Activated CD8-positive, alpha-beta T cell treated with anti-CD3 and anti-CD28 coated beads for 36 hours (primary cell): ENCODE results near the gene SPRYD3. TPM values are rescaled to one million over a fixed set of nuclear protein-coding genes. Genes with fewer than 3 reads are reported as not detected.
A peak's percentile ranks its signal among the peaks of the same experiment; 100 is the strongest.

ENCODE experiments used
- ATAC-seq: fragments of 200-7000 bp; cut with Tn5 transposase; one replicate; pipeline ENCODE4 v1.10.0; 2021; ENCODE audit warnings: mild to moderate bottlenecking, moderate library complexity
- CTCF ChIA-PET: fragments of 350-600 bp; sonication (Branson Sonifier 250); formaldehyde crosslinking; loops from one replicate; lab custom pipeline; 2021; ENCODE audit warnings: antibody characterized with exemption; lab: Charles Lee
- POLR2A ChIA-PET: fragments of 350-600 bp; sonication (Branson Sonifier 250); formaldehyde crosslinking; loops from one replicate; lab custom pipeline; 2021; ENCODE audit warnings: antibody characterized with exemption; lab: Charles Lee
- DNase-seq: peaks from one replicate; pipeline ENCODE4 v3.0.0-alpha.2; 2020
- H3K27ac Mint-ChIP-seq: one replicate; pipeline ENCODE4 v1.8.0; 2021; ENCODE audit warnings: mild to moderate bottlenecking, mixed read lengths
- H3K27me3 Mint-ChIP-seq: one replicate; pipeline ENCODE4 v1.8.0; 2021; ENCODE audit warnings: mixed read lengths
- H3K36me3 Mint-ChIP-seq: one replicate; pipeline ENCODE4 v1.8.0; 2021; ENCODE audit warnings: low read depth, mixed read lengths
- H3K4me1 Mint-ChIP-seq: one replicate; pipeline ENCODE4 v1.8.0; 2021; ENCODE audit warnings: low read depth, mixed read lengths
- H3K4me3 Mint-ChIP-seq: one replicate; pipeline ENCODE4 v1.8.0; 2021; ENCODE audit warnings: mild to moderate bottlenecking, moderate library complexity, mixed read lengths
- H3K9me3 Mint-ChIP-seq: one replicate; pipeline ENCODE4 v1.8.0; 2021; ENCODE audit warnings: mixed read lengths
- intact Hi-C: fragments of 100-400 bp; cut with micrococcal nuclease; formaldehyde crosslinking; loops from one replicate; pipeline ENCODE4 v1.10.0; 2022
- total RNA-seq, 2 experiments: library from RNA; stranded (reverse); gene quantifications; one replicate each; pipeline ENCODE4 v1.2.3, GENCODE V29; 2021
- TF ChIP-seq, protein P1 (sequence below): fragments of 200-600 bp; IDR thresholded peaks from one replicate; pipeline ENCODE4 v1.8.0; 2022; ENCODE audit warnings: antibody characterized with exemption, mild to moderate bottlenecking

The SPRYD3 gene
- total RNA-seq, 2 experiments from 2014 or later: 24.8 to 25.0 TPM

DNA sequence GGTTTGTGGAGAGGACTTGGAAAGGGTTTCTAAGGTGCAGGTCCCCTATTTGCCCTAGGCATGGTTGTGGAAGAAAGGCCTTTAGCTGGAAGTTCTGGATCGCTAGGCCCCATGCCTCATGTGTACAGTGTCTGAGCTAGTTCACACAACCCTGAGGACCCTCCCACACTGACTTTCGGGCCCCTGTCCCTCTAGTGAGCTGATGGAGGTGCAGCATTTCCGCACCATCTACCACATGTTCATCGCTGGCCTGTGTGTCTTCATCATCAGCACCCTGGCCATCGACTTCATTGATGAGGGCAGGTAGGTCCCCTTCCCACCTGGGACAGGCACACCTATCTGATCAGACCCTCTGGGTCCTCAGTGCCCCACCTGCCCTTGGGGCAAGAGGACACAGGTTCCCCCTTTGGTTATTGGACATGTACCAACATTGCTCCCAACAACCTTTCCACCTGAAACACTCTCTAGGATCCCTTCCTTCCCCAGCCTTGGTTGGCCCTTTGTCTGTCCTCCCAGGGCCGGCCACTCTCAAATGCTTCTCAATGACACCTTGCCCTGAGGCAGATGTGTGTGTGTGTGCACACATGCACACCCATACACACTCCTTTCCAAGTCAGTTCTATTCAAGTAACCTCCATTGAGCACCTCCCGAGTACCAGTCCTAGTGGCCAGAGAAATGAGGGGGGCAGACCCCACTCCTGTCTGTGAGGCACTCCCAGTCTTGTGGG, 26.7 kb upstream of the SPRYD3 start:
- TF ChIP-seq, protein P1, sequence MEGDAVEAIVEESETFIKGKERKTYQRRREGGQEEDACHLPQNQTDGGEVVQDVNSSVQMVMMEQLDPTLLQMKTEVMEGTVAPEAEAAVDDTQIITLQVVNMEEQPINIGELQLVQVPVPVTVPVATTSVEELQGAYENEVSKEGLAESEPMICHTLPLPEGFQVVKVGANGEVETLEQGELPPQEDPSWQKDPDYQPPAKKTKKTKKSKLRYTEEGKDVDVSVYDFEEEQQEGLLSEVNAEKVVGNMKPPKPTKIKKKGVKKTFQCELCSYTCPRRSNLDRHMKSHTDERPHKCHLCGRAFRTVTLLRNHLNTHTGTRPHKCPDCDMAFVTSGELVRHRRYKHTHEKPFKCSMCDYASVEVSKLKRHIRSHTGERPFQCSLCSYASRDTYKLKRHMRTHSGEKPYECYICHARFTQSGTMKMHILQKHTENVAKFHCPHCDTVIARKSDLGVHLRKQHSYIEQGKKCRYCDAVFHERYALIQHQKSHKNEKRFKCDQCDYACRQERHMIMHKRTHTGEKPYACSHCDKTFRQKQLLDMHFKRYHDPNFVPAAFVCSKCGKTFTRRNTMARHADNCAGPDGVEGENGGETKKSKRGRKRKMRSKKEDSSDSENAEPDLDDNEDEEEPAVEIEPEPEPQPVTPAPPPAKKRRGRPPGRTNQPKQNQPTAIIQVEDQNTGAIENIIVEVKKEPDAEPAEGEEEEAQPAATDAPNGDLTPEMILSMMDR: no peak
- Mint-ChIP-seq H3K27ac (no peak overlapping the region), H3K27me3 (no peaks in the 10 kb centered on the region), H3K4me3 (no peak overlapping the region), H3K36me3 (no peaks in the 10 kb centered on the region), H3K4me1 (peaks cover 34% of the 10 kb centered on the region), H3K9me3 (no peaks in the 10 kb centered on the region)
- ChIA-PET POLR2A (no interaction called here), CTCF (interaction anchor here (1.1 to 31.8 kb wide), 2 partner anchors 37 to 53 kb away, joined by 4 to 553 read pairs; no protein-coding TSS in a partner anchor)
- ATAC-seq (no peak), DNase-seq (no peak)
- intact Hi-C loops: no loop called here

DNA sequence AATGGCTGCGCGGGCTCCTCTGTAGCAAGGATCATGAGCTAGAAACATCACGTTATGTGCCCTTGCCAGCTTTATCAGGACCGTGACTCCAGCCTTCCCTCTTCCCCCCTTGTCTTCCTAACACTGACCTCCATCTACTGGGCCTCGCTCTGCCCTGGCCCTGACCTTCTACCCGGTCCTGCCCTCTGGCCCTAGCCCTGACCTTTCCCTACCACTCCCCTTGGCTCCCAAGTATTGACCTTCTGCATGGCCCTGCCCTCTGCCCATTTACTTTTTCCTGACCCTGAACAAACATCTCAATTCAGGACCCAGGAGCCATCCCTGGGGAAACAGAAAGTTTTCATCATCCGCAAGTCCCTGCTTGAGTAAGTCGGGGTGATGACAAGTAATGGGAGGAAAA, 26.1 kb upstream of the SPRYD3 start:
- ATAC-seq (no peak), DNase-seq (no peak)
- TF ChIP-seq, protein P1: no peak
- Mint-ChIP-seq H3K4me3 (no peak overlapping the region), H3K4me1 (peaks cover 34% of the 10 kb centered on the region), H3K27ac (no peak overlapping the region), H3K9me3 (no peaks in the 10 kb centered on the region), H3K36me3 (no peaks in the 10 kb centered on the region), H3K27me3 (no peaks in the 10 kb centered on the region)
- CTCF ChIA-PET: interaction anchor here (1.1 to 31.8 kb wide), 2 partner anchors 37 to 54 kb away, joined by 4 to 553 read pairs; no protein-coding TSS in a partner anchor
- POLR2A ChIA-PET: no interaction called here
- intact Hi-C loops: no loop called here

GRCh38 chr12:53103860-53104305, 24.7 kb upstream of the SPRYD3 start:
- peak; percentile 47 for DNase-seq
- POLR2A ChIA-PET: interaction anchor here (0.8 to 2.4 kb wide), 6 partner anchors 8 to 241 kb away, joined by 3 to 11 read pairs (median 6); partner anchors contain the start of gene SPRYD3
- H3K27ac Mint-ChIP-seq: peak overlapping the region; percentile 84
- no peaks in the 10 kb centered on the region for H3K27me3 Mint-ChIP-seq
- peaks cover 40% of the 10 kb centered on the region for H3K4me1 Mint-ChIP-seq
- ATAC-seq: peak; percentile 1
- CTCF ChIA-PET: interaction anchor here (1.0 to 31.8 kb wide), 15 partner anchors 22 to 241 kb away, joined by 3 to 553 read pairs (median 11); partner anchors contain the start of genes AAAS, CSAD, ESPL1 and SPRYD3
- peak overlapping the region; percentile 64 for H3K4me3 Mint-ChIP-seq
- intact Hi-C loops: no loop called here
- H3K9me3 Mint-ChIP-seq: no peaks in the 10 kb centered on the region
- TF ChIP-seq, protein P1: no peak
- H3K36me3 Mint-ChIP-seq: no peaks in the 10 kb centered on the region

- POLR2A ChIA-PET: interaction anchor here (0.7 to 2.4 kb wide), 16 partner anchors 9 to 242 kb away, joined by 3 to 11 read pairs (median 3); partner anchors contain the start of genes CSAD, ESPL1 and SPRYD3
- Mint-ChIP-seq H3K27me3 (no peaks in the 10 kb centered on the region), H3K27ac (peak within 1 kb of the TSS; percentile 84), H3K9me3 (no peaks in the 10 kb centered on the region), H3K4me3 (peak within 1 kb of the TSS; percentile 64), H3K4me1 (peaks cover 48% of the 10 kb centered on the region), H3K36me3 (no peaks in the 10 kb centered on the region)
- ATAC-seq (peak; percentile 82), DNase-seq (peak; percentile 89)
- CTCF ChIA-PET: interaction anchor here (0.8 to 31.8 kb wide), 22 partner anchors 8 to 249 kb away, joined by 3 to 553 read pairs (median 8); partner anchors contain the start of genes AAAS, CSAD, ESPL1 and SPRYD3
- intact Hi-C loops: no loop called here
- TF ChIP-seq, protein P1: no peak
These were observed 24.0 kb upstream of the SPRYD3 start, which contains the start of gene SOAT2 for GRCh38 chr12:53102883-53103807. Gene SOAT2, plus strand, starts transcription at chr12:53103486. Its CDS starts 92 bp downstream, at chr12:53103578.
